H9 (cell line): ENCODE measurements around the gene DDRGK1. TPM values are rescaled to one million over a fixed set of nuclear protein-coding genes. Genes with fewer than 3 reads are reported as not detected.
A peak's percentile ranks its signal among the peaks of the same experiment; 100 is the strongest.

Experiments
- DNase-seq: peaks from one replicate; pipeline ENCODE4 v3.0.0-alpha.2; 2017
- H2AFZ ChIP-seq: one replicate; pipeline ENCODE4 v1.6.1; 2013; ENCODE audit warnings: mild to moderate bottlenecking, low read length, control low read depth, moderate library complexity
- H2AK5ac ChIP-seq: 2 replicates; pipeline ENCODE4 v1.6.1; 2013; ENCODE audit warnings: low read length, control low read depth, mixed read lengths; ENCODE audit not compliant: insufficient read length
- H2BK120ac ChIP-seq: one replicate; pipeline ENCODE4 v1.6.1; 2013; ENCODE audit warnings: low read depth, mild to moderate bottlenecking, low read length, control low read depth, inconsistent platforms; ENCODE audit not compliant: poor library complexity, severe bottlenecking
- H2BK12ac ChIP-seq: 2 replicates; pipeline ENCODE4 v1.6.1; 2013; ENCODE audit warnings: low read length, control low read depth, mixed read lengths, low read depth; ENCODE audit not compliant: insufficient read length
- H2BK15ac ChIP-seq: 2 replicates; pipeline ENCODE4 v1.6.1; 2013; ENCODE audit warnings: low read depth, low read length, control low read depth
- H2BK20ac ChIP-seq: one replicate; pipeline ENCODE4 v1.6.1; 2013; ENCODE audit warnings: low read depth, mild to moderate bottlenecking, low read length, control low read depth, inconsistent platforms; ENCODE audit not compliant: poor library complexity, severe bottlenecking
- H2BK5ac ChIP-seq: 2 replicates; pipeline ENCODE4 v1.6.1; 2013; ENCODE audit warnings: low read length, control low read depth, mixed read lengths; ENCODE audit not compliant: insufficient read length
- H3K14ac ChIP-seq: 2 replicates; pipeline ENCODE4 v1.6.1; 2013; ENCODE audit warnings: low read length, control low read depth; ENCODE audit not compliant: insufficient read depth
- H3K18ac ChIP-seq: 2 replicates; pipeline ENCODE4 v1.6.1; 2013; ENCODE audit warnings: low read depth, mild to moderate bottlenecking, mixed read lengths, low read length, control low read depth; ENCODE audit not compliant: insufficient read length
- H3K23ac ChIP-seq: 2 replicates; pipeline ENCODE4 v1.6.1; 2013; ENCODE audit warnings: low read length, control low read depth, mixed read lengths, low read depth; ENCODE audit not compliant: insufficient read length
- H3K23me2 ChIP-seq: 2 replicates; pipeline ENCODE4 v1.6.1; 2013; ENCODE audit warnings: low read depth, mild to moderate bottlenecking, mixed read lengths, low read length, control low read depth; ENCODE audit not compliant: insufficient read length, poor library complexity, severe bottlenecking
- H3K27ac ChIP-seq: 2 replicates; pipeline ENCODE4 v1.5.1; 2013; ENCODE audit warnings: low read length, control low read depth, mixed read lengths, low read depth; ENCODE audit not compliant: insufficient read length
- H3K27me3 ChIP-seq: 2 replicates; pipeline ENCODE4 v1.6.1; 2013; ENCODE audit warnings: low read length, control low read depth, inconsistent platforms; ENCODE audit not compliant: insufficient read depth
- H3K4ac ChIP-seq: 2 replicates; pipeline ENCODE4 v1.6.1; 2013; ENCODE audit warnings: low read depth, mild to moderate bottlenecking, control low read depth, inconsistent platforms, low read length, moderate library complexity
- H3K4me1 ChIP-seq: 2 replicates; pipeline ENCODE4 v1.6.1; 2013; ENCODE audit warnings: low read length, control low read depth, inconsistent platforms; ENCODE audit not compliant: insufficient read depth
- H3K4me2 ChIP-seq: 2 replicates; pipeline ENCODE4 v1.6.1; 2013; ENCODE audit warnings: low read length, control low read depth, mixed read lengths; ENCODE audit not compliant: insufficient read length, insufficient read depth
- H3K56ac ChIP-seq: 2 replicates; pipeline ENCODE4 v1.6.1; 2013; ENCODE audit warnings: low read depth, mild to moderate bottlenecking, mixed read lengths, low read length, control low read depth; ENCODE audit not compliant: insufficient read length
- H3K79me1 ChIP-seq: 2 replicates; pipeline ENCODE4 v1.6.1; 2013; ENCODE audit warnings: low read depth, mild to moderate bottlenecking, moderate library complexity, low read length, control low read depth, inconsistent platforms; ENCODE audit not compliant: insufficient read depth, poor library complexity, severe bottlenecking
- H3K79me2 ChIP-seq: 2 replicates; pipeline ENCODE4 v1.6.1; 2013; ENCODE audit warnings: low read length, control low read depth, inconsistent platforms; ENCODE audit not compliant: insufficient read depth
- H3K9ac ChIP-seq: 2 replicates; pipeline ENCODE4 v1.6.1; 2013; ENCODE audit warnings: low read length, control low read depth, mixed read lengths; ENCODE audit not compliant: insufficient read length; ENCODE audit errors: extremely low read depth
- H3K9me3 ChIP-seq: one replicate; pipeline ENCODE4 v1.6.1; 2013; ENCODE audit warnings: low read depth, low read length, inconsistent platforms; ENCODE audit not compliant: control insufficient read depth
- H3T11ph ChIP-seq: one replicate; pipeline ENCODE4 v1.6.1; 2013; ENCODE audit warnings: mild to moderate bottlenecking, low read length, control low read depth, inconsistent platforms
- H4K20me1 ChIP-seq: one replicate; pipeline ENCODE4 v1.6.1; 2013; ENCODE audit not compliant: control insufficient read depth, insufficient read length, insufficient read depth
- H4K5ac ChIP-seq: 2 replicates; pipeline ENCODE4 v1.6.1; 2013; ENCODE audit warnings: low read depth, mild to moderate bottlenecking, mixed read lengths, low read length, control low read depth; ENCODE audit not compliant: insufficient read length
- H4K8ac ChIP-seq: replicated peaks from 2 replicates; pipeline ENCODE4 v1.6.1; 2013; ENCODE audit warnings: low read length, control low read depth, mixed read lengths, low read depth; ENCODE audit not compliant: insufficient read length
- H4K91ac ChIP-seq: 2 replicates; pipeline ENCODE4 v1.6.1; 2013; ENCODE audit warnings: low read depth, mild to moderate bottlenecking, moderate library complexity, mixed read lengths, low read length, control low read depth; ENCODE audit not compliant: insufficient read length
- H3K27ac Mint-ChIP-seq, 3 experiments: 2 replicates in 2 of 3; 3 replicates in 1 of 3; pipeline ENCODE4 v1.8.0; 2020 to 2021; ENCODE audit warnings: mixed read lengths in 3 of 3, mild to moderate bottlenecking in 1 of 3, moderate library complexity in 1 of 3
- H3K27me3 Mint-ChIP-seq: 2 replicates; pipeline ENCODE4 v1.8.0; 2021; ENCODE audit warnings: low read depth, mild to moderate bottlenecking, moderate library complexity, mixed read lengths
- H3K36me3 Mint-ChIP-seq, 3 experiments: 2 replicates in 2 of 3; 3 replicates in 1 of 3; pipeline ENCODE4 v1.8.0; 2020 to 2021; ENCODE audit warnings: low read depth in 3 of 3, mixed read lengths in 3 of 3; ENCODE audit not compliant: insufficient read depth in 1 of 3
- H3K4me1 Mint-ChIP-seq, 2 experiments: 2 replicates each; pipeline ENCODE4 v1.8.0; 2020; ENCODE audit warnings: mixed read lengths in 2 of 2
- H3K4me3 Mint-ChIP-seq, 2 experiments: 2 replicates in 1 of 2; 3 replicates in 1 of 2; pipeline ENCODE4 v1.8.0; 2020 to 2021; ENCODE audit warnings: mild to moderate bottlenecking in 2 of 2, mixed read lengths in 2 of 2, moderate library complexity in 1 of 2
- H3K9me3 Mint-ChIP-seq, 2 experiments: 2 replicates in 1 of 2; 3 replicates in 1 of 2; pipeline ENCODE4 v1.8.0; 2020; ENCODE audit warnings: mild to moderate bottlenecking in 2 of 2, mixed read lengths in 2 of 2, moderate library complexity in 1 of 2
- WGBS: extraction: QIAGEN DNeasy Blood & Tissue Kit; methylation state at CpG from one replicate; pipeline ENCODE4 v1.1.7; 2013; ENCODE audit warnings: missing lambda C conversion rate, low lambda C conversion rate, mixed read lengths; ENCODE audit not compliant: insufficient read length; ENCODE audit errors: extremely low coverage; 5-methylcytosine and 5-hydroxymethylcytosine counted together
- total RNA-seq: library from RNA; stranded (reverse); gene quantifications from 2 replicates; pipeline ENCODE4 v1.2.1, GENCODE V29; 2021
- TF ChIP-seq, protein P1 (sequence below): fragments of 200-600 bp; sonication (generic); conservative IDR thresholded peaks from 3 replicates; pipeline ENCODE4 v1.8.0; 2021; ENCODE audit warnings: antibody characterized with exemption, mild to moderate bottlenecking

Gene DDRGK1
- total RNA-seq, 1 experiment from 2014 or later, result 58.1 TPM

DNA sequence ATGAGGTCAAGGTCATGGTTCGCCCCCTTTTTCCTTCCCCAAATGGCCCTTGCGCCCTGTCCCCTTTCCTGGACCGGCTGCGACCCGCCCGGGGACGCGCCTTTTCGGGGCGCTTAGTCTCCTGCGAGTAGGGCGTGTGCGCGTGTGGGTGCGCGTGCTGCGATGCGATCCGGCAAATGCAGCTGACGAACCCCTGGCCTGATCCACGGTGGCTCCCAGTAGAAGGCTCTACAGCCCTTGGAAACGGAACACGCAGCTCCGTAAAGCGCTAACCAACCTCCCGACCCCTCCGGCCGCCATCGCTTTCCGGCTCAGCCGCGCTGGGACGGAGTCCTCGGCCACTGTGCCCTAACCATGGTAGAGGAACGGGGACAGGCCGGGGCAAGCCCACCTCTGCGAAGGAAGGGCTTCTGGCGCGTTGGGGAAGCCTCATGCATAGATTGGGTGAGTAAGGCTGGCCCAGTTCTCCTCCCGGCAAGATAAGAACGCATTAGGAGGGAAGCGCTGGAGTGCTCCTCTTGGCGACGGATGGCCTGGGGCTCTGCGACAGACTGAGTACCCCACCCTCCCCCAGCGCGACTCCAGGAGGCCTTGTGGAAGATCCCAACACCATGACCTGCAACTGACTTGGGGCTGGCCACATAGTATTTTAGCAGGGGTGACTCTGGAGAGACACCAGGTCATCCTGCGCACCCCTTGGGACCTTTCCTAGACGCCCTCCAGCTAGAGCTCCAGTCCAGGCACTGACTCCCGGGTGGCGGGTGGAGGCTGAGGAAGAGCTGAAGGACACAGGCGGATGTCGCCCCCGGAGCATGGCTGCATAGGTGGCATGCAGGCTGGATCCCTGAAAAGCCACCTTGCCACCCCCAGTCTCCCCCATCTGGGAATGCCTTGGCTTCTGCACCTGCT lies 35.6 kb upstream of the DDRGK1 start:
- H2AFZ ChIP-seq, result no peak overlapping the region
- H3K9ac ChIP-seq, result peak overlapping the region; percentile 1
- no peak overlapping the region for H3K27ac ChIP-seq
- H3K4me1 ChIP-seq, result no peaks in the 10 kb centered on the region; the same call in 1 of the 2 replicates
- peaks cover 18% of the 10 kb centered on the region; the same call in 1 of the 2 replicates for H3K27me3 ChIP-seq
- no peak overlapping the region for H4K91ac ChIP-seq
- no peaks in the 10 kb centered on the region for H4K20me1 ChIP-seq
- H3K9me3 ChIP-seq, result no peaks in the 10 kb centered on the region
- no peak overlapping the region for H2BK12ac ChIP-seq
- H2BK15ac ChIP-seq, result no peak overlapping the region
- no peak overlapping the region for H2AK5ac ChIP-seq
- H3K18ac ChIP-seq, result no peak overlapping the region
- no peak for DNase-seq
- WGBS, result no CpG with 5 or more reads among the region's 54 CpGs
- peak overlapping the region; percentile 52 for H3K4me2 ChIP-seq
- no peak overlapping the region for H2BK5ac ChIP-seq
- no peaks in the 10 kb centered on the region for H3K79me2 ChIP-seq
- no peak overlapping the region for H2BK120ac ChIP-seq
- H3T11ph ChIP-seq, result no peak overlapping the region
- no peaks in the 10 kb centered on the region for H3K79me1 ChIP-seq
- no peak overlapping the region for H3K23ac ChIP-seq
- H3K27ac Mint-ChIP-seq, result no peak overlapping the region
- no peak overlapping the region for H2BK20ac ChIP-seq
- peaks cover 16 to 27% of the 10 kb centered on the region in 2 experiments for H3K4me1 Mint-ChIP-seq
- H3K14ac ChIP-seq, result peak overlapping the region; percentile 33; the same call in 1 of the 2 replicates
- peaks cover 18% of the 10 kb centered on the region for H3K23me2 ChIP-seq
- no peaks in the 10 kb centered on the region; a peak in 1 of 5 replicates for H3K9me3 Mint-ChIP-seq
- peak overlapping the region; percentile 88 to 95 for H3K4me3 Mint-ChIP-seq
- H3K27me3 Mint-ChIP-seq, result peaks cover 67% of the 10 kb centered on the region
- peaks cover 0 to 5% (median 4%) of the 10 kb centered on the region in 3 experiments; a peak in 1 of 7 replicates for H3K36me3 Mint-ChIP-seq
- H4K5ac ChIP-seq, result no peak overlapping the region
- H4K8ac ChIP-seq, result no peak overlapping the region
- TF ChIP-seq, protein P1, sequence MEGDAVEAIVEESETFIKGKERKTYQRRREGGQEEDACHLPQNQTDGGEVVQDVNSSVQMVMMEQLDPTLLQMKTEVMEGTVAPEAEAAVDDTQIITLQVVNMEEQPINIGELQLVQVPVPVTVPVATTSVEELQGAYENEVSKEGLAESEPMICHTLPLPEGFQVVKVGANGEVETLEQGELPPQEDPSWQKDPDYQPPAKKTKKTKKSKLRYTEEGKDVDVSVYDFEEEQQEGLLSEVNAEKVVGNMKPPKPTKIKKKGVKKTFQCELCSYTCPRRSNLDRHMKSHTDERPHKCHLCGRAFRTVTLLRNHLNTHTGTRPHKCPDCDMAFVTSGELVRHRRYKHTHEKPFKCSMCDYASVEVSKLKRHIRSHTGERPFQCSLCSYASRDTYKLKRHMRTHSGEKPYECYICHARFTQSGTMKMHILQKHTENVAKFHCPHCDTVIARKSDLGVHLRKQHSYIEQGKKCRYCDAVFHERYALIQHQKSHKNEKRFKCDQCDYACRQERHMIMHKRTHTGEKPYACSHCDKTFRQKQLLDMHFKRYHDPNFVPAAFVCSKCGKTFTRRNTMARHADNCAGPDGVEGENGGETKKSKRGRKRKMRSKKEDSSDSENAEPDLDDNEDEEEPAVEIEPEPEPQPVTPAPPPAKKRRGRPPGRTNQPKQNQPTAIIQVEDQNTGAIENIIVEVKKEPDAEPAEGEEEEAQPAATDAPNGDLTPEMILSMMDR, result no peak
- H3K4ac ChIP-seq, result no peak overlapping the region
- no peak overlapping the region for H3K56ac ChIP-seq
